Tibial artery (tissue), 4 donors: ENCODE results near the gene SLC24A3.

Source experiments
- DNase-seq, 2 donors: peaks; one replicate each; pipeline ENCODE4 v3.0.0-alpha.2; 2019
- H3K27ac ChIP-seq, 2 donors: fragments of 200-600 bp; sonication (generic) in 1 of 2; 1 replicate in 1 of 2; 2 replicates in 1 of 2; pipeline ENCODE4 v1.5.1; 2018 to 2019; ENCODE audit warnings: mild to moderate bottlenecking in 1 of 2
- H3K27me3 ChIP-seq, 2 donors: fragments of 200-600 bp; sonication (generic) in 1 of 2; one replicate each; pipeline versions ENCODE4 v1.5.1 to v1.6.0; 2016 to 2019
- H3K36me3 ChIP-seq, 3 donors: fragments of 200-600 bp; sonication (generic) in 2 of 3; one replicate each; pipeline ENCODE4 v1.5.1; 2016 to 2019; ENCODE audit warnings: mild to moderate bottlenecking in 2 of 3
- H3K4me1 ChIP-seq, 4 donors: fragments of 200-600 bp; sonication (generic) in 2 of 4; 1 replicate in 3 of 4; 2 replicates in 1 of 4; pipeline ENCODE4 v1.5.1; 2016 to 2019
- H3K4me3 ChIP-seq, 2 donors: fragments of 200-600 bp; sonication (generic) in 1 of 2; 1 replicate in 1 of 2; 2 replicates in 1 of 2; pipeline ENCODE4 v1.5.1; 2018 to 2019; ENCODE audit warnings: mild to moderate bottlenecking in 2 of 2
- H3K9me3 ChIP-seq, 3 donors: fragments of 200-600 bp; sonication (generic) in 1 of 3; one replicate each; pipeline ENCODE4 v1.5.1; 2016 to 2019
- intact Hi-C: fragments of 100-400 bp; cut with DNase I; formaldehyde crosslinking; loops from one replicate; pipeline ENCODE4 v1.15.0; 2023; ENCODE audit warnings: low total_unique reads
- TF ChIP-seq, protein P1 (sequence below), 2 experiments: fragments of 200-600 bp in 1 of 2; fragments of 450-650 bp in 1 of 2; IDR thresholded peaks; one replicate each; pipeline ENCODE4 v1.5.1; 2017 to 2019; ENCODE audit warnings: antibody characterized with exemption in 2 of 2, mild to moderate bottlenecking in 1 of 2, moderate library complexity in 1 of 2

SLC24A3 gene

DNA sequence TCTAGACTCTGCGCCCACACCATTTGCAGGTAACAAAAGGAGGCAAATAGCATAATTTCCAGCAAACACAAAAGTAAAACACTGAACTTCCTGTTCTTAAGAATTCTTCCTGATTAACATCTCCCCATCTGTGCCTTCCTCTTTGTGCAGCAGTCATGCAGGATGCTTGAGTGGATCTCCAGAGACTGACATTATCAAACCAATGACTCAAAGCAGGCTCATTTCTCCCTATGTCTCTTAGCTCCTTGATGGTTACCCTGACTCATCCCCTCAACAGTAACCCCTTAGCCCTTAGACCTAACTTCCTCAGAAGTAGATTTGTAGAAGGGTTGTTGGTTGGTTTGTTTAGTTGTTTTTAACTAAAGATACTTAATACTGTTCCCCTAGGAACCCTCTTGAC lies 408.6 kb downstream of the SLC24A3 start:
- TF ChIP-seq, protein P1, sequence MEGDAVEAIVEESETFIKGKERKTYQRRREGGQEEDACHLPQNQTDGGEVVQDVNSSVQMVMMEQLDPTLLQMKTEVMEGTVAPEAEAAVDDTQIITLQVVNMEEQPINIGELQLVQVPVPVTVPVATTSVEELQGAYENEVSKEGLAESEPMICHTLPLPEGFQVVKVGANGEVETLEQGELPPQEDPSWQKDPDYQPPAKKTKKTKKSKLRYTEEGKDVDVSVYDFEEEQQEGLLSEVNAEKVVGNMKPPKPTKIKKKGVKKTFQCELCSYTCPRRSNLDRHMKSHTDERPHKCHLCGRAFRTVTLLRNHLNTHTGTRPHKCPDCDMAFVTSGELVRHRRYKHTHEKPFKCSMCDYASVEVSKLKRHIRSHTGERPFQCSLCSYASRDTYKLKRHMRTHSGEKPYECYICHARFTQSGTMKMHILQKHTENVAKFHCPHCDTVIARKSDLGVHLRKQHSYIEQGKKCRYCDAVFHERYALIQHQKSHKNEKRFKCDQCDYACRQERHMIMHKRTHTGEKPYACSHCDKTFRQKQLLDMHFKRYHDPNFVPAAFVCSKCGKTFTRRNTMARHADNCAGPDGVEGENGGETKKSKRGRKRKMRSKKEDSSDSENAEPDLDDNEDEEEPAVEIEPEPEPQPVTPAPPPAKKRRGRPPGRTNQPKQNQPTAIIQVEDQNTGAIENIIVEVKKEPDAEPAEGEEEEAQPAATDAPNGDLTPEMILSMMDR (IDR thresholded peaks at IDR 0.05), result no peak
- intact Hi-C loops, result no loop called here
- Histone ChIP-seq H3K4me3 (no peak overlapping the region), H3K27me3 (no peaks in the 10 kb centered on the region), H3K4me1 (no peaks in the 10 kb centered on the region), H3K9me3 (no peaks in the 10 kb centered on the region), H3K36me3 (no peaks in the 10 kb centered on the region), H3K27ac (no peak overlapping the region)
- no peak for DNase-seq

DNA sequence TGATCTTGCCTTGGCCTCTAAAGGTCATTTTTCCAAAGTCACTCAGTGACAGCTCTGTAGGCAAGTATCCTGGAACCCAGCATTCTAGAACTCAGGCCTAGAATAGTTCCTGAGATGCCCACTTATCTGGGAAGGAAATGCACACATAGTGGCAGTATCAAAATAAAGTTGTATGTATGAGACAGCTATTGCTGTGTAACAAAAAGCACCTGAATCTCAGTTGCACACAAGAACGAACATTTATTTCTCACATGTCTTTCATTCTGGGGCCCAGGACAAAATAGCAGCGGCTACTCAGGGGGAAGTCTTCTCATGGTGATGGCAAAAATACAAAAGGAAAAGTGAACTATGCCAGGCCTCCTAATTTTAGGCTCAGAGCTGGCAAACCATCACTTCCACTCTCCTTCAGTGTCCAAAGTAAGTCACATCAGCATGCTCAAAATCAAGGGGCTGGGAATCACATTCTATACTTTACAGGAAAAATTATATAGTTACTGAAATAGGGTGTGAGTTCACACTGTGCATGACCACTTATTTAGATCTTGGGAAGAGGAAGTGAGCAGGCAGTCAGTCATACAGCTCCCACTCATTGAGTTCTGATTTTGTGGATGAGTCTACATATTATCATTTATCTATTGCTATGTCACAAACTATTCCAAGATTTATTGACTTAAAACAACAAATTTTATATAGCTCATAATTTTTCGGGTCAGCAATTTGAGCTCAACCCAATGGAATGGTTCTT lies 412.0 kb downstream of the SLC24A3 start:
- H3K4me1 ChIP-seq, result no peaks in the 10 kb centered on the region
- TF ChIP-seq, protein P1 (IDR thresholded peaks at IDR 0.05), result no peak
- H3K4me3 ChIP-seq, result no peak overlapping the region
- intact Hi-C loops, result no loop called here
- DNase-seq, result no peak
- H3K36me3 ChIP-seq, result no peaks in the 10 kb centered on the region
- H3K27ac ChIP-seq, result no peak overlapping the region
- no peaks in the 10 kb centered on the region for H3K27me3 ChIP-seq
- H3K9me3 ChIP-seq, result no peaks in the 10 kb centered on the region

DNA sequence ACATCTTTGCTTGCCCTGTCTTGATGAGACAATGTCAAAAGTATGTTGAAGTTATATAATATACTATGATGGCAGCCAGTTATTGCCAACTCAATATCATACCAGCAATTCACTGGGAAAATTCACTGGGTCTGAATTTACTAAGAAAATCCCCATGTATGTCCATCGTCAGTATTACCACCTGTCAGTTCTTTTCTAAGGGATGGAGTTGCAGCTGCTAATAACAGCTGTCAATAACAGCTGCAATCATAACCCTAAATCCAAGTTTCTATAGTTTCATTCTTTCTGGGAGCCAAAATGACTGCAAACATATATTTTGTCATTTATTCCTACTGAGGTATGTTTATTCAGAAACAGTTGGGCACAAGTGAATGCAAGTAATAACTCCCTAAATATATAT lies 413.0 kb downstream of the SLC24A3 start:
- Histone ChIP-seq H3K27ac (no peak overlapping the region), H3K4me1 (no peaks in the 10 kb centered on the region), H3K9me3 (no peaks in the 10 kb centered on the region), H3K36me3 (no peaks in the 10 kb centered on the region), H3K27me3 (no peaks in the 10 kb centered on the region), H3K4me3 (no peak overlapping the region)
- DNase-seq, result no peak
- intact Hi-C loops, result no loop called here
- TF ChIP-seq, protein P1 (IDR thresholded peaks at IDR 0.05), result no peak

DNA sequence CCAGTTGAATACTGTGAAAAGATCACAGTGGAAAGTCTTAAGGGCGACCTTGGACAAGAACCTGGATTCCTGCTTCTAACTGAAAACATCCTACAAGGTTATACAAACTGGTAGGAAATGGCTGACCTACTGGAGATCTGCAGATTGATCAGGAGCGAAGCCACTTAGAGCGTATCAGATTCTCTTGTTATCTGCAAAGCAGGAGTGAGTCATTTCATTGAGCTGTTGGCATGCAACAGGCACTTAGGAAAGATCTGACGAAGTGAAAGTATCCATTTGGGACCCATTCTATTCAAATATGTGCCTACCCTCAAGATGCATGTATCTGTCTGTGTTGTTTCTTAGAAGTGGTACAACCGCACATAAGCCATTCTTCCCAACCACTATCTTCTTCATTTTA lies 414.5 kb downstream of the SLC24A3 start:
- intact Hi-C loops, result no loop called here
- DNase-seq, result no peak
- Histone ChIP-seq H3K9me3 (no peaks in the 10 kb centered on the region), H3K27ac (no peak overlapping the region), H3K4me3 (no peak overlapping the region), H3K4me1 (no peaks in the 10 kb centered on the region), H3K27me3 (no peaks in the 10 kb centered on the region), H3K36me3 (no peaks in the 10 kb centered on the region)
- TF ChIP-seq, protein P1 (IDR thresholded peaks at IDR 0.05), result no peak

DNA sequence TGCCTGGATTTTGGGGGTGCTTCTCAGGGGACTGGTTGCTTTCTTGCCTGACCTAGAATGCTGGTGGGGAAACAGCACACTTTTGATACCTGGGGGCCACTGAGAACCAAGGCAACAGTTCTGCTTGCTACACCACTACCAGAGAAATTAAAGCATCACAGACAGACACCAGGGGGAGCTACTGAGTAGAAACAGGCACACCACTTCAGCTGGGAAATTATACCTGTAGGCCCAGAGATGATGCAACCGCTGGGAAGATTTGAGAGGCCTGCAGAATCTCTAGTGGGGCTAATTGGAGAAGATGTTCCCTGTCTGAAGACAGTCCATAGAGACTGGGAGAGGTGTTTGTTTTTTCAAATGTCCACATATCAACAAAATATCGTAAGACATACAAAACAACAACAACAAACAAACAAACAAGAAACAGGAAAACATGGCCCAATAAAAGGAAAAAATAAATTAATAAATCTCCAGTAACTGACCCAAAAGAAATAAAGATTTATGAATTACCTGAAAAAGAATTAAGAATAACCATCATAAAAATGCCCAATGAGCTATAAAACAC lies 416.2 kb downstream of the SLC24A3 start:
- Histone ChIP-seq H3K36me3 (no peaks in the 10 kb centered on the region), H3K9me3 (no peaks in the 10 kb centered on the region), H3K4me3 (no peak overlapping the region), H3K27me3 (no peaks in the 10 kb centered on the region), H3K27ac (no peak overlapping the region), H3K4me1 (peaks cover 0 to 1% (median 0%) of the 10 kb centered on the region in 4 donors)
- intact Hi-C loops, result no loop called here
- DNase-seq, result peak in 1 of 2 donors; percentile 24
- TF ChIP-seq, protein P1 (IDR thresholded peaks at IDR 0.05), result peak; percentile 9 to 38
